ENCODE results near the gene MEI1. TPM values are rescaled to one million over a fixed set of nuclear protein-coding genes. Genes with fewer than 3 reads are reported as not detected.

The MEI1 gene
- total and polyA plus RNA-seq, 2 of the 4 experiments (the other 2 are of a cell fraction): 0.90 to 2.6 TPM

DNA sequence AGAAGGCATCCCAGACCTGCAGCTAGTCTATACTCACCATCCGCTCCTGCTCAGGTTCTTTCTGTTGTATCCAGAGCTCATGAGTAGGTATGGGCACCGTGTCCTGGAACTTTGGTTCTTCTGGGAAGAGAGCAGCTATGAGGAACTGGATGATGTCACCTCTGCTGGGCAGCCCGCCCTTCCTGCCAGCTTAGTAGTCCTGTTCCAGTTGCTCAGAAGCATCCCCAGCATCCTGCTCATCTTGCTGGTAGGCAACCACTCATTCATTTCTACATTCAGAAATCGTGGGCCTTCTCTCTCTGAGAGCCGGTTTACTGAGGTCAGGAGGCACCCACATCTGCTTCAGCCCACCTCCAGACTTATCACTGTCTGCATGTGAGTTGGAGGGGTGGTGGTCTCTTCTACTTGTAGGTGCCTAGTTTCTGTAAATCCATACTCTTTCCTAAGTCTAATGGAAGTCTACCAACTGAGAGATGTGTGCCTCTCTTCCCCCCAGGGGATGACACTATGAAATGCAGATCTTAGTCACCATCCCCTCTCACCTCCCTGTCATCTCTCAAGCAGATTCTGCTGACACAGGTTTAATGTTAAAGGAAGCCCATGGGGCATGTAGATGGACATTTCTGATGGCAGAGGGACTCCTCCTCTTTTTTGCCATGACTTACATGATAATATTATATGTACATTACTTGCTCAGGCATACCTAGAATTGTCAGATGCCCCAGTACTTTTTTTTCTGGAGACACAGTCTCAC, 71.6 kb downstream of the MEI1 start:
- no peaks in the 10 kb centered on the region for H3K9me3 ChIP-seq (ENCODE audit: control insufficient read depth, insufficient read depth, low read length)
- POLR2A ChIA-PET (ENCODE audit: unreplicated experiment): interaction anchor here (0.6 kb wide), 1 partner anchor 436 kb away, joined by 3 read pairs; no protein-coding TSS in a partner anchor
- DNase-seq: no peak

More for the DNA sequence above, 71.6 kb downstream of the MEI1 start:
- Histone ChIP-seq H2AK5ac (ENCODE audit: low read depth, low read length) (no peak overlapping the region), H2BK15ac (ENCODE audit: low read depth, low read length) (no peak overlapping the region), H2BK5ac (ENCODE audit: low read depth, low read length, poor library complexity, severe bottlenecking) (no peak overlapping the region), H3K79me1 (ENCODE audit: low read depth in 1 of 2, low read length in 2 of 2) (no peaks in the 10 kb centered on the region), H3K9ac (ENCODE audit: low read depth, low read length) (no peak overlapping the region), H4K91ac (ENCODE audit: insufficient read depth, low read depth, low read length) (no peak overlapping the region), H3K18ac (ENCODE audit: low read depth, low read length) (no peak overlapping the region), H3K56ac (ENCODE audit: extremely low read depth, insufficient read depth, low read length) (no peak overlapping the region), H4K20me1 (ENCODE audit: insufficient read depth, low read length) (no peaks in the 10 kb centered on the region), H2BK20ac (ENCODE audit: low read depth, low read length) (no peak overlapping the region), H2BK120ac (ENCODE audit: low read depth, low read length) (no peak overlapping the region), H3K27me3 (ENCODE audit: control insufficient read depth, insufficient read depth, low read length) (peaks cover 6% of the 10 kb centered on the region), H3K4ac (ENCODE audit: low read depth, low read length) (no peak overlapping the region), H3K4me3 (ENCODE audit: insufficient read depth, low read depth, low read length) (no peak overlapping the region), H3K27ac (ENCODE audit: insufficient read depth, low read length) (no peak overlapping the region), H4K5ac (ENCODE audit: low read depth, low read length) (no peak overlapping the region), H2AFZ (replicated peaks; ENCODE audit: low read length, poor library complexity) (no peak overlapping the region), H3K23ac (ENCODE audit: low read depth, low read length) (no peak overlapping the region), H2AK9ac (replicated peaks; ENCODE audit: low read depth, low read length, poor library complexity) (no peak overlapping the region), H3K36me3 (ENCODE audit: control insufficient read depth, insufficient read depth, low read length) (no peaks in the 10 kb centered on the region), H3K4me2 (ENCODE audit: low read depth, low read length) (no peak overlapping the region), H3K14ac (replicated peaks; ENCODE audit: low read depth, low read length) (no peak overlapping the region), H4K8ac (ENCODE audit: low read depth in 2 of 2, low read length in 2 of 2) (no peak overlapping the region), H3K9me1 (ENCODE audit: insufficient read depth, low read length) (no peaks in the 10 kb centered on the region), H3K4me1 (ENCODE audit: control insufficient read depth, insufficient read depth, low read length) (no peaks in the 10 kb centered on the region)
- dilution Hi-C loops (cut with HindIII; ENCODE audit: low sequenced_read_pairs, unreplicated experiment): no loop called here
- no TSS peak for BruUV-seq (replicated peaks)
- in situ Hi-C loops (cut with MboI; ENCODE audit: low sequenced_read_pairs): no loop called here
- intact Hi-C loops (cut with micrococcal nuclease): no loop called here
- WGBS, 2 experiments (ENCODE audit: extremely low coverage in 2 of 2, insufficient read length in 1 of 2): 83% methylated on average over 1 of the region's 5 CpGs; no CpG with 5 or more reads in 1 of the 2 experiments
- CTCF ChIA-PET: interaction anchor here (0.6 kb wide), 1 partner anchor 11 kb away, joined by 3 read pairs; no protein-coding TSS in a partner anchor
- ATAC-seq (ENCODE audit: low read depth): no peak
- TF ChIP-seq MAFK (IDR thresholded peaks at IDR 0.05; ENCODE audit: low read depth, low read length) (peak; percentile 87), FOS (IDR thresholded peaks at IDR 0.05; ENCODE audit: low read depth, low read length) (no peak)
